H9 (cell line): Measurements from ENCODE around the gene ZNF502. TPM values are rescaled to one million over a fixed set of nuclear protein-coding genes. Genes with fewer than 3 reads are reported as not detected.

Source experiments
- DNase-seq: peaks from one replicate; pipeline ENCODE4 v3.0.0-alpha.2; 2017
- H2AFZ ChIP-seq: one replicate; pipeline ENCODE4 v1.6.1; 2013; ENCODE audit warnings: mild to moderate bottlenecking, low read length, control low read depth, moderate library complexity
- H2AK5ac ChIP-seq: 2 replicates; pipeline ENCODE4 v1.6.1; 2013; ENCODE audit warnings: low read length, control low read depth, mixed read lengths; ENCODE audit not compliant: insufficient read length
- H2BK120ac ChIP-seq: one replicate; pipeline ENCODE4 v1.6.1; 2013; ENCODE audit warnings: low read depth, mild to moderate bottlenecking, low read length, control low read depth, inconsistent platforms; ENCODE audit not compliant: poor library complexity, severe bottlenecking
- H2BK12ac ChIP-seq: 2 replicates; pipeline ENCODE4 v1.6.1; 2013; ENCODE audit warnings: low read length, control low read depth, mixed read lengths, low read depth; ENCODE audit not compliant: insufficient read length
- H2BK15ac ChIP-seq: 2 replicates; pipeline ENCODE4 v1.6.1; 2013; ENCODE audit warnings: low read depth, low read length, control low read depth
- H2BK20ac ChIP-seq: one replicate; pipeline ENCODE4 v1.6.1; 2013; ENCODE audit warnings: low read depth, mild to moderate bottlenecking, low read length, control low read depth, inconsistent platforms; ENCODE audit not compliant: poor library complexity, severe bottlenecking
- H2BK5ac ChIP-seq: 2 replicates; pipeline ENCODE4 v1.6.1; 2013; ENCODE audit warnings: low read length, control low read depth, mixed read lengths; ENCODE audit not compliant: insufficient read length
- H3K14ac ChIP-seq: 2 replicates; pipeline ENCODE4 v1.6.1; 2013; ENCODE audit warnings: low read length, control low read depth; ENCODE audit not compliant: insufficient read depth
- H3K18ac ChIP-seq: 2 replicates; pipeline ENCODE4 v1.6.1; 2013; ENCODE audit warnings: low read depth, mild to moderate bottlenecking, mixed read lengths, low read length, control low read depth; ENCODE audit not compliant: insufficient read length
- H3K23ac ChIP-seq: 2 replicates; pipeline ENCODE4 v1.6.1; 2013; ENCODE audit warnings: low read length, control low read depth, mixed read lengths, low read depth; ENCODE audit not compliant: insufficient read length
- H3K23me2 ChIP-seq: 2 replicates; pipeline ENCODE4 v1.6.1; 2013; ENCODE audit warnings: low read depth, mild to moderate bottlenecking, mixed read lengths, low read length, control low read depth; ENCODE audit not compliant: insufficient read length, poor library complexity, severe bottlenecking
- H3K27ac ChIP-seq: 2 replicates; pipeline ENCODE4 v1.5.1; 2013; ENCODE audit warnings: low read length, control low read depth, mixed read lengths, low read depth; ENCODE audit not compliant: insufficient read length
- H3K27me3 ChIP-seq: 2 replicates; pipeline ENCODE4 v1.6.1; 2013; ENCODE audit warnings: low read length, control low read depth, inconsistent platforms; ENCODE audit not compliant: insufficient read depth
- H3K4ac ChIP-seq: 2 replicates; pipeline ENCODE4 v1.6.1; 2013; ENCODE audit warnings: low read depth, mild to moderate bottlenecking, control low read depth, inconsistent platforms, low read length, moderate library complexity
- H3K4me1 ChIP-seq: 2 replicates; pipeline ENCODE4 v1.6.1; 2013; ENCODE audit warnings: low read length, control low read depth, inconsistent platforms; ENCODE audit not compliant: insufficient read depth
- H3K4me2 ChIP-seq: 2 replicates; pipeline ENCODE4 v1.6.1; 2013; ENCODE audit warnings: low read length, control low read depth, mixed read lengths; ENCODE audit not compliant: insufficient read length, insufficient read depth
- H3K56ac ChIP-seq: 2 replicates; pipeline ENCODE4 v1.6.1; 2013; ENCODE audit warnings: low read depth, mild to moderate bottlenecking, mixed read lengths, low read length, control low read depth; ENCODE audit not compliant: insufficient read length
- H3K79me1 ChIP-seq: 2 replicates; pipeline ENCODE4 v1.6.1; 2013; ENCODE audit warnings: low read depth, mild to moderate bottlenecking, moderate library complexity, low read length, control low read depth, inconsistent platforms; ENCODE audit not compliant: insufficient read depth, poor library complexity, severe bottlenecking
- H3K79me2 ChIP-seq: 2 replicates; pipeline ENCODE4 v1.6.1; 2013; ENCODE audit warnings: low read length, control low read depth, inconsistent platforms; ENCODE audit not compliant: insufficient read depth
- H3K9ac ChIP-seq: 2 replicates; pipeline ENCODE4 v1.6.1; 2013; ENCODE audit warnings: low read length, control low read depth, mixed read lengths; ENCODE audit not compliant: insufficient read length; ENCODE audit errors: extremely low read depth
- H3K9me3 ChIP-seq: one replicate; pipeline ENCODE4 v1.6.1; 2013; ENCODE audit warnings: low read depth, low read length, inconsistent platforms; ENCODE audit not compliant: control insufficient read depth
- H3T11ph ChIP-seq: one replicate; pipeline ENCODE4 v1.6.1; 2013; ENCODE audit warnings: mild to moderate bottlenecking, low read length, control low read depth, inconsistent platforms
- H4K20me1 ChIP-seq: one replicate; pipeline ENCODE4 v1.6.1; 2013; ENCODE audit not compliant: control insufficient read depth, insufficient read length, insufficient read depth
- H4K5ac ChIP-seq: 2 replicates; pipeline ENCODE4 v1.6.1; 2013; ENCODE audit warnings: low read depth, mild to moderate bottlenecking, mixed read lengths, low read length, control low read depth; ENCODE audit not compliant: insufficient read length
- H4K8ac ChIP-seq: replicated peaks from 2 replicates; pipeline ENCODE4 v1.6.1; 2013; ENCODE audit warnings: low read length, control low read depth, mixed read lengths, low read depth; ENCODE audit not compliant: insufficient read length
- H4K91ac ChIP-seq: 2 replicates; pipeline ENCODE4 v1.6.1; 2013; ENCODE audit warnings: low read depth, mild to moderate bottlenecking, moderate library complexity, mixed read lengths, low read length, control low read depth; ENCODE audit not compliant: insufficient read length
- H3K27ac Mint-ChIP-seq, 3 experiments: 2 replicates in 2 of 3; 3 replicates in 1 of 3; pipeline ENCODE4 v1.8.0; 2020 to 2021; ENCODE audit warnings: mixed read lengths in 3 of 3, mild to moderate bottlenecking in 1 of 3, moderate library complexity in 1 of 3
- H3K27me3 Mint-ChIP-seq: 2 replicates; pipeline ENCODE4 v1.8.0; 2021; ENCODE audit warnings: low read depth, mild to moderate bottlenecking, moderate library complexity, mixed read lengths
- H3K36me3 Mint-ChIP-seq, 3 experiments: 2 replicates in 2 of 3; 3 replicates in 1 of 3; pipeline ENCODE4 v1.8.0; 2020 to 2021; ENCODE audit warnings: low read depth in 3 of 3, mixed read lengths in 3 of 3; ENCODE audit not compliant: insufficient read depth in 1 of 3
- H3K4me1 Mint-ChIP-seq, 2 experiments: 2 replicates each; pipeline ENCODE4 v1.8.0; 2020; ENCODE audit warnings: mixed read lengths in 2 of 2
- H3K4me3 Mint-ChIP-seq, 2 experiments: 2 replicates in 1 of 2; 3 replicates in 1 of 2; pipeline ENCODE4 v1.8.0; 2020 to 2021; ENCODE audit warnings: mild to moderate bottlenecking in 2 of 2, mixed read lengths in 2 of 2, moderate library complexity in 1 of 2
- H3K9me3 Mint-ChIP-seq, 2 experiments: 2 replicates in 1 of 2; 3 replicates in 1 of 2; pipeline ENCODE4 v1.8.0; 2020; ENCODE audit warnings: mild to moderate bottlenecking in 2 of 2, mixed read lengths in 2 of 2, moderate library complexity in 1 of 2
- WGBS: extraction: QIAGEN DNeasy Blood & Tissue Kit; methylation state at CpG from one replicate; pipeline ENCODE4 v1.1.7; 2013; ENCODE audit warnings: missing lambda C conversion rate, low lambda C conversion rate, mixed read lengths; ENCODE audit not compliant: insufficient read length; ENCODE audit errors: extremely low coverage; 5-methylcytosine and 5-hydroxymethylcytosine counted together
- total RNA-seq: library from RNA; stranded (reverse); gene quantifications from 2 replicates; pipeline ENCODE4 v1.2.1, GENCODE V29; 2021
- TF ChIP-seq, protein P1 (sequence below): fragments of 200-600 bp; sonication (generic); conservative IDR thresholded peaks from 3 replicates; pipeline ENCODE4 v1.8.0; 2021; ENCODE audit warnings: antibody characterized with exemption, mild to moderate bottlenecking

The ZNF502 gene
- total RNA-seq, 1 experiment from 2014 or later, result not detected

DNA sequence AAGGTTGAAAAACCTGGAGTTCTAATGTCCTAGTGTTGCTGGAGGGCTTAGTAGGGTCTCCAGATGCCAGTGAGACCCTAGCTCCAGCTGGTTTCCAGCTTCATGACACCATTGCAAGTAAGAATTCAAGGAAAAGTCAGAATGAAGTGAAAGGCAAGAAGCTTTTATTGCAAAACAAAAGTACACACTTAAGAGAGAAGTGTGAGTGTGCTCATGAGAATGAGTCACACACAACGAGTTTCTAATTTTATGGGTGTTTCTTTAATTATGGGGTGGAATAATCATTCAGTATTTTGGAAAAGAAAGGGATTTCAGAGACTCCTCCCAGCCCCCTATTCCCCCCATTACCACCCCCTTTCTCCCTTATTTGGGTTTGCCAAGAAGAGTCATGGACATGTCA is 24.6 kb upstream of the ZNF502 start:
- no peak overlapping the region for H2AFZ ChIP-seq
- no peak overlapping the region for H4K91ac ChIP-seq
- no peak overlapping the region for H2AK5ac ChIP-seq
- H3K23ac ChIP-seq, result no peak overlapping the region
- H4K20me1 ChIP-seq, result no peaks in the 10 kb centered on the region
- H3K4me2 ChIP-seq, result no peak overlapping the region
- H2BK120ac ChIP-seq, result no peak overlapping the region
- H3K56ac ChIP-seq, result no peak overlapping the region
- no peak overlapping the region for H2BK20ac ChIP-seq
- no peak for DNase-seq
- no peaks in the 10 kb centered on the region for H3K79me2 ChIP-seq
- Mint-ChIP-seq H3K27ac (no peak overlapping the region), H3K9me3 (peaks cover 65% of the 10 kb centered on the region in 2 experiments), H3K36me3 (peaks cover 20 to 26% (median 22%) of the 10 kb centered on the region in 3 experiments), H3K4me3 (no peak overlapping the region), H3K27me3 (peaks cover 41% of the 10 kb centered on the region), H3K4me1 (peaks cover 2 to 4% of the 10 kb centered on the region in 2 experiments)
- no peak overlapping the region for H3K14ac ChIP-seq
- no peaks in the 10 kb centered on the region for H3K27me3 ChIP-seq
- H3K23me2 ChIP-seq, result no peaks in the 10 kb centered on the region
- peaks cover 22% of the 10 kb centered on the region for H3K9me3 ChIP-seq
- no peak overlapping the region for H3K9ac ChIP-seq
- no peaks in the 10 kb centered on the region for H3K4me1 ChIP-seq
- H3K4ac ChIP-seq, result no peak overlapping the region
- no CpG with 5 or more reads among the region's 1 CpG for WGBS
- H3K27ac ChIP-seq, result no peak overlapping the region
- H2BK15ac ChIP-seq, result no peak overlapping the region
- no peak overlapping the region for H3K18ac ChIP-seq
- no peak overlapping the region for H2BK5ac ChIP-seq
- H3T11ph ChIP-seq, result no peak overlapping the region
- H4K5ac ChIP-seq, result no peak overlapping the region
- no peak overlapping the region for H2BK12ac ChIP-seq
- H3K79me1 ChIP-seq, result no peaks in the 10 kb centered on the region
- no peak overlapping the region for H4K8ac ChIP-seq
- TF ChIP-seq, protein P1, sequence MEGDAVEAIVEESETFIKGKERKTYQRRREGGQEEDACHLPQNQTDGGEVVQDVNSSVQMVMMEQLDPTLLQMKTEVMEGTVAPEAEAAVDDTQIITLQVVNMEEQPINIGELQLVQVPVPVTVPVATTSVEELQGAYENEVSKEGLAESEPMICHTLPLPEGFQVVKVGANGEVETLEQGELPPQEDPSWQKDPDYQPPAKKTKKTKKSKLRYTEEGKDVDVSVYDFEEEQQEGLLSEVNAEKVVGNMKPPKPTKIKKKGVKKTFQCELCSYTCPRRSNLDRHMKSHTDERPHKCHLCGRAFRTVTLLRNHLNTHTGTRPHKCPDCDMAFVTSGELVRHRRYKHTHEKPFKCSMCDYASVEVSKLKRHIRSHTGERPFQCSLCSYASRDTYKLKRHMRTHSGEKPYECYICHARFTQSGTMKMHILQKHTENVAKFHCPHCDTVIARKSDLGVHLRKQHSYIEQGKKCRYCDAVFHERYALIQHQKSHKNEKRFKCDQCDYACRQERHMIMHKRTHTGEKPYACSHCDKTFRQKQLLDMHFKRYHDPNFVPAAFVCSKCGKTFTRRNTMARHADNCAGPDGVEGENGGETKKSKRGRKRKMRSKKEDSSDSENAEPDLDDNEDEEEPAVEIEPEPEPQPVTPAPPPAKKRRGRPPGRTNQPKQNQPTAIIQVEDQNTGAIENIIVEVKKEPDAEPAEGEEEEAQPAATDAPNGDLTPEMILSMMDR, result no peak
